22Rv1 (cell line): ENCODE data around the gene ATXN10.

Source experiments
- CTCF ChIP-seq: fragments of 450-650 bp; IDR thresholded peaks from 2 replicates; pipeline ENCODE4 v1.5.1; 2017; ENCODE audit warnings: mild to moderate bottlenecking
- ZFX ChIP-seq: fragments of 450-650 bp; IDR thresholded peaks from 2 replicates; pipeline ENCODE4 v1.6.1; 2017; ENCODE audit warnings: antibody characterized with exemption, borderline replicate concordance

DNA sequence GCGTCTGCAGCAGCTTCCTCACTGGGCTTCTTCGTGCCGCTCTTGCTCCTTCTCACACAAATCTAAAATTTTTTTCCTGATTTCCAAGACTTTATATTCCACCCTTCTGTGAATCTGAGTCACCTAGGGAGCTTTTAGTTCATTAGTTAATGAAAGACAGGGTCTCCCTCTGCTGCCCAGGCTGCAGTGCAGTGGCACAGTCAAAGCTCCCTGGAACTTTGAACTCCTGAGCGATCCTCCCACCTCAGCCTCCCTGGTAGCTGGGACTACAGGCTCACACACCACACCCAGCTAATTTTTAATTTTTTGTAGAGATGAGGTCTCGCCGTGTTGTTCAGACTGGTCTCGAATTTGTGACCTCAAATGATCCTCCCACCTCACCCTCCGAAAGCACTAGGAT, 116.9 kb downstream of the ATXN10 start:
- TF ChIP-seq ZFX (no peak), CTCF (no peak)
